HG03066 (cell line): ENCODE results near the gene UQCRC1.

Source experiments
- ATAC-seq: cut with Tn5 transposase; IDR thresholded peaks from one replicate; pipeline ENCODE4 v1.9.1; 2021; ENCODE audit warnings: low read depth; ENCODE audit not compliant: unreplicated experiment

UQCRC1 gene

DNA sequence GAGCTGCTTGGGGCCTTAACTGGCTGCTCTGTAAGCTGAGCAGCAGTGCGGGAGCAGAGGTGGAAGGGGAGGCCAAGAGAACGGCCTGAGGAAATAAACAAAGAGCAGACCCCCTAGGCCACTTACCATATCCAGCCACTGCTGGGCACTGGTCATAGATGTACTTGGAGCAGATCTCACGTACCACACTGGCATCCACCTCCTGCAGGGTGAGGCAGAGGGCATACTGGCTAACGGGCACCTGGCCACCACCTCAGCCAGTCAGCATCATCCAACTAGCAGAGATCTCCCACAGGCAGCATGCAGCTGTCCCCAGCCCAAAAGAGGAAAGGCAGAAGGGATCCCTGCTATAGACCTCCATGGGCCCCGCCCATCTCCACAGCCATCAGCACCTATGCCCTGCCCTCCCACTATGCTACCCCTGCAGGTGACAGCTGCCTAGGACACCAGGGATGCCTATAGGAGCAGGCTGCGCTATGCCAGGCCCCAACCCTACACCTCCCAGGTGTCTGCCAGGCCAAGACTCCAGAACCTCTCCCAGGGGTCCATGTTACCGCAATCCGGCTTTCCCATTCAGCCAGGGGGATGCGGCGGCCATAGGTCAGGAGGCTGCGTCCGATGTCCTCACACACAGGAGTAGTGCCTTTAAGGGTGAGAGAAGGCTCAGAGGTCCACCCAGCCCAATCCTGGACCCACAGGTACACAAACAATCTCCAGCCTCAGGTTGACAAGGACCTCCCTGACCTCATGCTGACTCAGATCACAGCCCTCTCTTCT, 9.7 kb downstream of the UQCRC1 start:
- ATAC-seq: no peak

DNA sequence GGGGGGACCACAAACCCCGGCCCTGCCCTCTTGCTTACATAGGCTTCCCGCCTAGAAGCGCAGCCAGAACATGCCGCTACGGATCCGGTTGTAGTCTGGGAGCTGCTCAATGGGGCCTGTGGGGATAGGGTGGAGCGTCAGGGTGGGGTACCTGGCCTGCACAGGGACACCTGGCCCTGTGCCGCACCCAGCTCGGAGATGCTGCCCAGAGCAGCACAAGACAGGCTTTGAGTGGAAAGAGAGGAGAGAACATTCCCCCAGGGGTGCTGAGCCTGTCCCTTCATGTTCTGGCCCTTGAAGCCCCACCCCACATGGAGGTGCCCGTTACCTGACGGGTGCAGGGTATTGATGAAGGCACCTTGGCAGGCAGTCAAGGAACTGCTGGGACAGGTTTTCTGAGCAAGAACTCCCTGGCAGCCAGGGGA, 10.4 kb downstream of the UQCRC1 start:
- no peak for ATAC-seq

DNA sequence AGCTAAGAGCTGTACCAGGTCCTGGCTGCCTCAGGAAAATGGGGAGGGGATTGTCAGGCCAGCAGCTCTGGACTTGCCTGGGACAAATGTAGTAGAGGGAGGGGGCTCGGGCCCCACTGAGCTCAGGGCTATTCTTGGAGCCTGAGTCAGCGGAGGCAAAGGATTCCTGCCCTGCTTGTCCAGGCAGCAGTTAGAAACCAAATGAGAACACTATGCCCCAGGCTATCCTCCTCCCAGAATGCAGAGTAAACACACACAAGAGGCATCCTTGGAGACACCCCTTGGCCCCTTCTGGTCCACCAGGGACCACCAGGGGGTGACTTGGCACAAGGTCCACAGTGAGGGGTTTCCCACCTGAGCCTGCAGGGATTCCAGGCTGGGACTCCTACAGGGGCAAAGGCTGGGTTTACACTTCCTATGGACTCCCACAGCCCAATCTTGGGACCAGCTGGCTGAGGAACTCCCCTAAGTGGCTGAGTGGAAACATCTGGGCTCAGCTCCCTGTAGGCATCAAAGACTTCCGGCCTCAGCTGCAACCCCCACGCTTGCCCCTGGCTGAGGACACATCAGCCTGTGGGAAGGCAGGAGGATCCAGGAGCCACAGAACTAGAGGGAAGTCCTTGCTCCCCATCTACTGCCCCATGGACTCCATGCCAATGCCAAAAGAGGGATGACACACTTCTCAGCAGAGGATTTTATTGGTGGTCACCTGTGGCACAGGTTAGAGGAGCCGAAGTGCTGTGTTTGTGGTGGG, 10.9 kb downstream of the UQCRC1 start:
- no peak for ATAC-seq

DNA sequence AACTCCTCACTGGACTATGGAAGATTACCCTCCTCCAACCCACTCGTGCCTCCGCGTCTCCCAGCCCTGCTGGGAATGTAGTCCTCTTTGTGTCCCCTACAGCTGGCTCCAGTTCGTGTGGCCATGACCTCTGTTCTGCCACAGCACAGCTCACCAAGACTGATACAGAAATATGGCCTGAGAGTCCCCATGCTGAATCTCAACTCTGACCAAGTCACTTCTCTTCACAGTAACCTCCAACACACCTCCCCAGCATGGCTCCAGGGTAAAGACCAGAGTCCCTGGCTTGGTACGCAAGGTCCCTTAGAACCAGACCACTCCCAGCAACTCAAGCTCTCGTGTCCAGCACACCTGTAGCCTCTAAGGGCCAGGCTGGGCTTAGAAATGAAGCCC, 12.0 kb downstream of the UQCRC1 start:
- ATAC-seq: no peak

DNA sequence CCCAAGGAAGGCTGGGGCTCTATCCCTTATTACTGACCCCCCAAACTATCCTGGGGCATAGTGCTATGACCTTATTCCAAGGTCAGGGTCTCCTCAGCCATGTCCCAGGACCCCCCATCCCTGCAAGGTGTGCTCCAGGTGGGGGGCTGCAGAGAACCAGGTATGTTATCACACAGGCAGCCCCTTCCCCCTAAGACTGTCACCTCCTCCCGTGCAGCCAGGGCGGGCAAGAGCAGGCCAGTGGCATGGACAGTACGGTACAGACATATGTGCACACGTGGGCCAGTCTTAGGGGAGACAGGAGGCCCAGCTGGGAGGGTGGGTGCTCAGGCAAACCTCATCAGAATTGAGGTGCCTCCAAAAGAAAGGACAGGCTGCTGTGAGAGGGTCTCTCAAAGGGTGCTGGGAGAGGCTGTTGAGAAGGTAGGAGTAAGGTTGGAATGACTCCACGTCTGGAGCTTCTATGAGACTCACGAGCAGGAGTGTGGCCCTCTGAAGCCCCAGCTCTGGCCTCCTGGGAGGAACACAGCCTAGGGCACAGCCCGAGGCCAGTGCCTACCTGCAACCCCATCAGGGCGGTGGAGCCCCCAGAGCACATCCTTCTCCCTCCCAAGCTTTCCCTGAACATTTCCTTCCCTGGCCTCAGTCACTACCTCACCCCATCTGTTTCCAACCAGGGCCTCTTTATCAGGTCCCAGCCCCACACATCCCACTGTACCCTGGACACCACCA, 12.6 kb downstream of the UQCRC1 start:
- ATAC-seq: no peak

DNA sequence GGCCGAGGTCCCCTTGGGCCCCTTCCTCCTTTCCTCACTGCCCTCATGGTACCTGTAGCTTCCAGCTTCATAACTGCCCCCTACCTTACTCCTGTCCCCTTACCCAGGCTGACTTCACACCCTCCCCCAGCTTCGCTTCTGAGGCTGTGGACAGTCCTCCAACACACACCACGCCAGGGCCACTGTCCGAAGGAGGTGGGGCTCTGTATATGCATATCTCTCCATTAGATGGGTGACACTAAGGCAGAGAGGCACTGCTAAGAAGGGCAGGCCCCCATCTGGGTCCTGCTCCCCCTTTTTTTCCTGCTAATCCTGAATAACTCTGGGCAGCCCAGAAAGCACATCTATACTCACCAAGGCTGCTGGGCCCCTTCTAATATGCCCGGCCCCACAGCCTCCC, 13.3 kb downstream of the UQCRC1 start:
- no peak for ATAC-seq

DNA sequence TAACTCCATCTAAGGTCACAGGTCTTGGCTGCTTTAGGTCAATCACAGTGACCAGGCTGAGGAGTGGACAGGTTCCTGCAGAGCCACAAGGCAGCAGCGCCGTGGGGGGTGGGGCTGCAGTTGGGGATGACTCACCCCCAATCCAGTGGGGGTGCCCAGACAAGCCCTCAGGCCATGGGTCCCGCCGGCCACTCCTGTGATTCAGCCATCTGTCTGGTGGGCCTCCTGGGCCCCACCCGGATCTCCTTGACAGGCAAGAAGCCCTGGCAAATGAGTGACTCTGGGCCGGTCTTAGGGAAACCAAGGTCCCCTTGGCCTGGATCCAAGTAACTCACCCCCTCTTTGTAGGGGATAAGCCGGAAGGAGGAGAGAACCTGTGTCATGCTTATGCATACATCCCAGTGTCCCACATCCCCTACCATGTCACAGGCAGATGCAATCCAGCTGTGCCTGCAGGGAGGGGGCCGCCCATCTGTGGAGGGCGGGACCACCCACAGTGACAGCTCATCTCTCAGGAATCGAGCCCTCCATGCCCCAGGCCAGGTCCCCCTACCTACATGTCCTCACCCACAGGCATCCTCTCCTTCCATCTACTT, 13.8 kb downstream of the UQCRC1 start:
- ATAC-seq: no peak

DNA sequence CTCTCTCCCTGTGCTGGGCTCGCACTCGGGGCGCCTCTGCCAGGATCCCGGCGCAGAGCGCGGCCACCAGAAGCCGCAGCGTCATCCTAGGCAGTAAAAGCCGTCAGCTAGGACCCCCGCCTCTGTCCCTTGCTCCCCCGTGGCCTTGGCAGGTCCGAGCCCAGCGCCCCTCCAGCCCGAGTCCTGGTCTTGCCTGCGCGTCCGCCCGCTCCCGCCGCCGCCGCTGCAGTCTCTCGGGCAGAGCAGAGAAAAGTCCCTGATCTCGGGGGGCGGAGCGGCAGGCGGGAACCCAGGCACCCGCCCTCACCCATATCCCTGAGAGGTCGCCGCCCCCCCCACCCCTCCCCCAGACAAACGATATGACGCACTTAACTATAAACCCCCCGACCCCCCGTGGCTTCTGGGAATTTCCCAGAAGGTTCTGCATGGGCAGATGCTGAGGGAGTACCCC, 14.3 kb downstream of the UQCRC1 start, which contains the start of gene COL7A1:
Gene COL7A1, minus strand, starts transcription at position 255 of the 451 bp plus-strand sequence. Its CDS starts 170 bp downstream, at position 85.
- ATAC-seq: no peak

DNA sequence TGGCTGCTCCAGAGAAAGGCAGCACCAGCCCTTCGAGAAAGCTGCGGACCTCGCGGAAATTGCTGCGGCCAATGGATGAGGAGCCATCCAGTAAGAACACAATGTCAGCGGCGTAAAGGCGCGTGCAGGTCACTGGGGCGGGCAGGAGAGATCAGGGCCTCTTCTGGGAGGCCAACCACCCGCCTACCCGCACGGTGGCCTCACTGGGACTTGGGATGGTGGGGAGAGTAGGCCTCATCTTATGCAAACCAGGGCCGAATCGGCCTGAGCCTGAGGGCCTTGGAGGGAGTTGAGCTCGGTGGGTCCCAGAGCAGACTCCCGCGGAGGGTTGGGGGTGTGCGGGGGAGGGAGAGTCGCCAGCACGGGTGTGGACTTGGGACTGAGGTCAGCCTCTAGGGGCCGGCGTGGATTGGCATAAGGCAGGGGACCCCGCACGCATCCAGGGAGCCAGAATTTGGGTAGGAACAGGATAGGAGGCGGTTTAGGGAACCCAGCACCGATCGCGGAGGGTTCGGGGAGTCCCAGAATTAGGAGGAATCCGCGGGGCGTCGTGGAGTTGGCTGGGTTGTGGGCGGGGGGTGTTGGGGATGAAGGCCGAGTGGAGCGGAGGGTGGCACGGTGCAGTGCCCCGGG, 14.9 kb downstream of the UQCRC1 start:
- ATAC-seq: no peak

DNA sequence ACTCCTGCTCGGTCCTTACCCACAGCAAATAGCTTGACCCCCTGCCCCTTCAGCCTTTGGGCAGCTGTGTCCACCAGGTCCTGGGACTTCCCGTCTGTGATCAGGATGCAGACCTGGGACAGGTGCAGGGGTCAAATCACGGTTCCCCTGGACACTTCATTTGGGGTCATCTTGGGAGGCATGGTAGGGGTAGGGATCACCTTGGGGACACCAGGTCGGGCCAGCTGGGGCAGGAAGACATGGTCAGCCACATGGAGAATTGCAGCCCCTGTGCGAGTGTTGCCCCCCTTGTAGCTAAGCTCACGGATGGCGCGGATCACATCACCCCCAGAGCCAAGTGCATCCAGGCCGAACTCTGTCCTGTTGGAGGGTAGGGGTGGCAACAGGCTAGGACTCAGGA, 16.1 kb downstream of the UQCRC1 start:
- ATAC-seq: no peak

DNA sequence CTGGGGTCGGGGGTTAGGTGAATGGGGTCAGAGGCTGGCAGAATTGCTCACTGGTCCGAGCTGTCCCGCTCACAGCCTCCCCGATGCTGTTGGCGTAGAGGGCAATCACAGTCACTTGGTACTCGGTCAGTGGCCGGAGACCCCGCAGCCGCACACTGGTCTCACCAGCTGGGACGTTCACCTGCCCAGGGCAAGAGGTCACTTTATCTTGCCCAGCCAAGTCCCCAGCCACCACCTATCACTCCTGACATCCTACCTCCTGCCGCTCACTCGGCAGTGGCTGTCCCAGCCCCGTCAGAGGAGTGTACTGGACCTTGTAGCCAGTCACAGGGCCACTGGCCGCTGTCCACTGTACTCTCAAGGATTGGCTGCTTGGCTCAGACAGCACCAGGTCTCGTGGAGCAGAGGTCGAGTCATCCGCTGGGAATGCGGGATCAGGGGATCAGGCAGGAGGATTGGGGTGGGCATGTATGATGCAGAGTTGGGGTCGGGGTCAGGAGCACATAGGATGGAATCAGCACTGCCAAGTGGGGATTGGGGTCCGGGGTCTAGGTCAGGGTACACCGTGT, 16.8 kb downstream of the UQCRC1 start:
- ATAC-seq: no peak

DNA sequence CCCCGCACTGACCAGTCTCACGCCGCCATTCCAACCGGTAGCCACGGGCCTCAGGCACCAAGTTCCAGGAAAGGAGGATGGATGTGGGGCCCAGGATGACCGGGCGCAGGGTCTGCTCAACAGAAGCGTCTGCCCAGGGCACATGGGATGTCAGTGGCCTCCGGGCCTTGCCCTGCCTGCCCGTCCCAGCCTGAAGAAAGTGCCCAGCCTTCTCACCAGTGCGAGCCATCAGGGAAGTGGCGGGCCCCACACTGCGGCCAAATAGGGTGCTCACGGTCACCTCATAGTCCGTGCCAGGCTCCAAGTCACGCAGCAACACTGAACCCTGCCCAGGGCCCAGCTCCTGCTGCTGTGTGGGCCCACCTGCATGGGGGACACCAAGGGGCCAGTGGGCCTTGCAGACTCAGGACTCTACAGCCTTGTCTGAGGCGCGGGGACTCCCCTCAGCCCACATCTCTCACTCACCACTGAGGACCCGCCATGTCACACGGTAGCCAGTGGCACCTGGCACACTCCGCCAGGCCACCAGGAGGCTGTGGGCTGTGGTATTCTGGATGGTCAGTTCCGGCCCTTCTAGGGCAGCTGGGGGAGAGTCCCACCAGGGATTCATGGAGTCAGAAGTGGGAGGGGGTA, 17.4 kb downstream of the UQCRC1 start:
- ATAC-seq: no peak

DNA sequence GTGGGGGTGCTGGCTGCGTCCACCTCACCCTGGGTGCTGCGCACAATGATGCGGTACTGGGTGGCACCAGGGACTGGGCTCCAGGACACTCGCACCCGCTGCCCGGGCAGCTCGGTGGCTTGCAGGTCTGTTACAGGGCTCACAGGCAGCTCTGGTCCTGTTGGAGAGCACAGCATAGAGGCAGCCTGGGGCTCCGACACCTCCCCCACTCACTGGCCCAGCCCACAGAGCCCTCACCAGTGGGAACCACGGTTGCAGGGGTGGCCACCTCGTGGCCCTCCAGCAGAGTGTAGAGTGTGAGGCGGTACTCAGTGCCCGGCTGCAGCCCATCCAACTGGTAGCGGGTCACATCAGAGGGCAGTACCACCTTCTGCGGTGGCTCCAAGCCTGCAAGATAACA, 18.0 kb downstream of the UQCRC1 start:
- no peak for ATAC-seq

DNA sequence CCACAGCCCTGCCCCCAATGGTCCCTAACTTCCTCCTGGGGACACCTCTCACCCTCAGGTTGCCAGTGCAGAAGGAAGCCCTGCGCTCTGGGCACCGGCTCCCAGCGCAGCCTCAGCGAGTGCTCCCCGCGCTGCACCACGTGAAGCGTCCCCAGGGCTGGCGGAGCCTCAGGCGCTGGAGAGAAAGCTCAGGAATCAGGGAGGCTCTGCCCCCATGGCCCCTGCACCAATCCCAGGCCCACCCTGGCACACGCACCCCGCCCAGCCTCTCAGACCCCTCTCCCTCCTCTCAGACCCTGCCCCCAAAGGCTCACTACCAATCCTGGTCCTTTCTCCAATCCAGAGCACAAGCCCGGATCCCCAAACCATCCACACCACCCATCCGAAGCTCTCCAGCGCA, 21.2 kb downstream of the UQCRC1 start:
- no peak for ATAC-seq

DNA sequence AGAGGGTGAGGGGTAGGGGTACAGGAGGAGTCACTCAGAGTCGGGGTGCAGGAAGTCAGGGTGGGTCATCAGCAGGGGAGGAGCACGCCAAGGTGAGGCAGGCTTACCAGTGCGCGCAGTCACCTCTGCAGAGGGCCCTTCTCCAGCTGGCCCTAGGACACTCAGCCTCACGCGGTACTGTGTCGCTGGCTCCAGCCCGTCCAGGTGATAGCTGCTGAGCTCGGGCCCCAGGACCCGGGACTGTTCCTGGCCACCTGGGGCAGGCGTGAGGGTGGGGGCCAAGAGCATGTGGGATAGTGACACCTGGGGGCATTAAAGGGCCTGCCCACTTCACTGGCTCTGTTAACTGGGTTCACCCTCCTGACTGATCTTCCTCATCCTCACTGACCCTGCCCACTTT, 21.8 kb downstream of the UQCRC1 start:
- ATAC-seq: no peak

DNA sequence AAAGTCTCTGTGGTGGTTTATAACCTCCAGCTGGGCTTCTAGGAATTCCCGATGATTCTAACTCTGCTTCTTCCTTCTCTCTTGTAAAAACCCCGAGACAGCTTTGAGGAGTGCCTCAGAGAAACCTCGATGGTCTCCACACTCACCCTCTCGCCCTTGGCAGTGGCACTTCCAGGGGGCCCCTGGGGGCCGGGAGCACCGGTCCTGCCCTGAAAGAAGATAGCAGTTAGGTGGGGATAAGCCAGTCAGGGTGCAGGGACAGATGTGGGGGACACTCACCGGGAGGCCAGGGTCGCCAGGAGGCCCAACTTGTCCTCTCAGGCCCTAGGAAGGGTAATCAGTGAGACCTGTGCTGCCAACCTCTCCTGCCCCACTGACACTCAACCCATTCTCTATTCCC, 24.0 kb downstream of the UQCRC1 start:
- ATAC-seq: no peak

DNA sequence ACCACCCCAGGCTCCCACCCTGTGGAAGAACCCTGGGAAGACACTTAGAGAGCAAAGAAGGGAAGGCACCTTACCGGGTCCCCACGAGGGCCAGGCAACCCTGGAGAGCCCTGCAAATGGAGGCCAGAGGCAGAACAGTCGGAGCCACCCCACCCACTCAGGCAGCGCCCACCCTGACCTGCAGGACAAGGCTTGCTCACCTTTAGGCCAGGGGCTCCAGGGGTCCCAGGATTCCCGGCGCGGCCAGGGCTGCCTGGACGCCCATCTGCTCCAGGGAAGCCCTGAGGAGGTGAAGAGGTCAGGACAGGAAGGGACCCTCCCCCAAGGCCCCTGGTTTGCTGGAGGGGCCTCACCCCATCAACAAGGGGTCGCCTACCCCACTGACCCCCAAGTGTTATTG, 24.6 kb downstream of the UQCRC1 start:
- ATAC-seq: no peak

DNA sequence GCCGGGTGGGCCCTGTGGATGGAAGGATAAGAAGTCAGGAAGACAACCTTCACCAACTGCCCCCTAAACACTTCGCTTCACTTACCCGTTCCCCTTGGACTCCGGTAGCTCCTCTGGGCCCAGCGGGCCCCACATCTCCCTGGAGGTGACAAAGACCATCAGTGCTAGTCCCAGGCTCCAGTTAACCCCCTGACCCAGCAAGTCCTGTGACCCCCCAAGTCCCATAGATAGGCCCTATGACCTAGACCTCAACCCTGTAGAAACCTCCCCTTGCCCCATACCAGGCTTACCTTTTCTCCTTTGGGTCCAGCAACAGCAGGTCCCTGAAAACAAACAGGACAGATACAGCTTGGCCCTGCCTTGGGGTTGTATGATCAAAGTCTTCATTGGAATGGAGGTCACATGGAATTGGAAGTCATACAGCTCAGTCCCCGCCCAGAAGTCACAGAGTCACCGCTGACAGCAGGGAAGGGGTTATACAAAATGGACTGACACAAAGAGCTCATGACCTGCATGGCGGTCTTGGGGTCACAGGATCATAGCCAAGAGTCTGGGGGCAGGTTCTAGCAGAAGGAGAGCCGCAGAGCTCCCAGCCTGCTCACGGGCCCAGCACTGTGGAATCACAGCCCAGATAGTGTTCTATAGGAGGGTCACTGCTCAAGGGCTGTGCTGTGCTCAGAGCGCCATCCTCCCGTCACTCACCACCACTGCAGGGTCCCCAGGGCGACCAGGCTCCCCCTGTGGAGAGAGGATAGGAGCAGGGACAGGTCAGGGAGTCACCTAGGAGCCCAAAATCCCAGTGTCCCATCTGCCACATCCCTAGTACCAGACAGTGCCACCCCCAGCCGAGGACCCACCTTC, 27.6 kb downstream of the UQCRC1 start:
- ATAC-seq: no peak

DNA sequence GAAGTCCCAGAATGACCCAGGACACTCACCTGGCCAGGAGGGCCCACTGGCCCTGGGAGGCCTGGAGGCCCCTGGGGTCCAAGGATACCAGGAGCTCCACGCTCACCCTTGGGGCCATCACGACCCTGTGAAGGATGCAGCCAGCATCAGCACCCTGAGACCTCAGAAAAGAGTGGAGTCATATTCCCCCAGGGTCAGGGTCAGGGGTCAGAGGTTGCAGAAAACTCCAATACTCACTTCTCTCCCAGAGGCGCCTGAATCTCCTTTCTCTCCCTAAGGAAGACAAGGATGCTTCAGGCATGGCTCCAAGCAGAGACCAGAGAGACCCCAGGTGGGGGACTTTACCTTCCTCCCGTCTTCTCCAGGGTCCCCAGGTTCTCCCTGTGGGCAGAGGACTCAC, 32.8 kb downstream of the UQCRC1 start:
- no peak for ATAC-seq
